SK-N-SH (cell line): Measurements from ENCODE around the gene LCORL. TPM values are rescaled to one million over a fixed set of nuclear protein-coding genes. Genes with fewer than 3 reads are reported as not detected.

Source experiments
- CTCF ChIA-PET: fragments of 300-600, 350-600 bp; formaldehyde crosslinking; extraction: SDS; loops from one replicate; lab custom pipeline; 2021; lab: Yijun Ruan, JAX
- POLR2A ChIA-PET: fragments of 350-600 bp; sonication (Branson Sonifier 250); formaldehyde crosslinking; extraction: SDS; loops from one replicate; lab custom pipeline; 2020; ENCODE audit warnings: antibody characterized with exemption, inconsistent platforms; lab: Yijun Ruan, JAX
- DNase-seq: peaks from one replicate; pipeline ENCODE4 v3.0.0; 2012
- H2AFZ ChIP-seq: fragments of 200-600 bp; sonication (generic); 2 replicates; pipeline ENCODE4 v1.8.1; 2016; ENCODE audit warnings: antibody characterized with exemption, mild to moderate bottlenecking, low read depth
- H3F3A ChIP-seq: fragments of 200-600 bp; sonication (generic); replicated peaks from 2 replicates; pipeline ENCODE3; 2016; ENCODE audit warnings: antibody characterized with exemption, mild to moderate bottlenecking; ENCODE audit not compliant: insufficient read depth
- H3K27ac ChIP-seq, 2 experiments: fragments of 200-500 bp in 1 of 2; fragments of 200-600 bp in 1 of 2; sonication (Bioruptor generic) in 1 of 2; sonication (generic), shearing (Covaris generic) in 1 of 2; 2 replicates each; pipeline versions ENCODE4 v1.5.1 to v1.6.1; 2014 to 2016; ENCODE audit warnings: low read depth in 2 of 2, inconsistent platforms in 1 of 2, low read length in 1 of 2, mild to moderate bottlenecking in 1 of 2, mixed read lengths in 1 of 2
- H3K27me3 ChIP-seq: fragments of 200-600 bp; sonication (generic), shearing (Covaris generic); 2 replicates; pipeline ENCODE4 v1.6.1; 2016; ENCODE audit warnings: mixed run types; ENCODE audit not compliant: insufficient read depth
- H3K36me3 ChIP-seq, 2 experiments: fragments of 200-500 bp in 1 of 2; fragments of 200-600 bp in 1 of 2; sonication (Bioruptor generic) in 1 of 2; sonication (generic) in 1 of 2; replicated peaks in 1 of 2; 2 replicates each; pipeline versions ENCODE3 to v1.5.1; 2014 to 2016; ENCODE audit warnings: low read length in 1 of 2, mild to moderate bottlenecking in 1 of 2; ENCODE audit not compliant: insufficient read depth in 2 of 2, control insufficient read depth in 1 of 2
- H3K4me1 ChIP-seq, 2 experiments: fragments of 200-500 bp in 1 of 2; fragments of 200-600 bp in 1 of 2; sonication (Bioruptor generic) in 1 of 2; sonication (generic), shearing (Covaris generic) in 1 of 2; 2 replicates each; pipeline versions ENCODE4 v1.5.1 to v1.6.1; 2014 to 2016; ENCODE audit warnings: low read depth in 1 of 2, low read length in 1 of 2, mixed run types in 1 of 2; ENCODE audit not compliant: insufficient read depth in 2 of 2, control insufficient read depth in 1 of 2
- H3K4me2 ChIP-seq: fragments of 200-600 bp; sonication (generic), shearing (Covaris generic); 2 replicates; pipeline ENCODE4 v1.6.1; 2017; ENCODE audit warnings: mixed run types
- H3K4me3 ChIP-seq, 2 experiments: fragments of 200-500 bp in 1 of 2; fragments of 200-600 bp in 1 of 2; sonication (Bioruptor generic) in 1 of 2; sonication (generic), shearing (Covaris generic) in 1 of 2; 2 replicates each; pipeline versions ENCODE4 v1.5.1 to v1.8.1; 2014 to 2016; ENCODE audit warnings: low read depth in 2 of 2, inconsistent platforms in 1 of 2, low read length in 1 of 2, mild to moderate bottlenecking in 1 of 2, mixed read lengths in 1 of 2, moderate library complexity in 1 of 2
- H3K79me2 ChIP-seq: fragments of 200-600 bp; sonication (generic); 2 replicates; pipeline ENCODE4 v1.8.1; 2017; ENCODE audit warnings: mild to moderate bottlenecking; ENCODE audit not compliant: insufficient read depth
- H3K9ac ChIP-seq: fragments of 200-600 bp; sonication (generic); 2 replicates; pipeline ENCODE4 v1.6.1; 2017; ENCODE audit warnings: mixed run types
- H3K9me2 ChIP-seq: fragments of 200-600 bp; sonication (generic); 2 replicates; pipeline ENCODE4 v1.6.1; 2017; ENCODE audit warnings: mixed run types
- H3K9me3 ChIP-seq: fragments of 200-600 bp; sonication (generic); 2 replicates; pipeline ENCODE4 v1.6.1; 2017; ENCODE audit warnings: mixed run types, mild to moderate bottlenecking, moderate library complexity
- H4K20me1 ChIP-seq: fragments of 200-600 bp; sonication (generic); 2 replicates; pipeline ENCODE4 v1.6.1; 2017; ENCODE audit warnings: mild to moderate bottlenecking, mixed run types; ENCODE audit not compliant: insufficient read depth
- CTCF ChIP-seq: fragments of 200-600 bp; sonication (generic); IDR thresholded peaks from 2 replicates; pipeline ENCODE4 v1.6.1; 2017; ENCODE audit warnings: antibody characterized with exemption, mild to moderate bottlenecking, moderate library complexity
- EZH2phosphoT487 ChIP-seq: fragments of 200-600 bp; sonication (generic); IDR thresholded peaks from 2 replicates; pipeline ENCODE4 v1.6.1; 2017; ENCODE audit warnings: low read depth, mixed run types, mild to moderate bottlenecking, antibody characterized with exemption, moderate library complexity, borderline replicate concordance
- FOSL2 ChIP-seq: IDR thresholded peaks from 2 replicates; pipeline ENCODE4 v1.4.0; 2012; ENCODE audit warnings: low read depth, mild to moderate bottlenecking, moderate library complexity, borderline replicate concordance
- FOXJ3 ChIP-seq: sonication (generic); formaldehyde crosslinking; IDR thresholded peaks from 2 replicates; pipeline ENCODE4 v1.5.1; 2020; ENCODE audit warnings: mild to moderate bottlenecking, missing genetic modification reagents
- GATA2 ChIP-seq: sonication (generic); formaldehyde crosslinking; IDR thresholded peaks from 2 replicates; pipeline ENCODE4 v1.5.0; 2020; ENCODE audit warnings: mild to moderate bottlenecking, missing genetic modification reagents
- NFIC ChIP-seq: IDR thresholded peaks from 2 replicates; pipeline ENCODE4 v1.4.0; 2012; ENCODE audit warnings: borderline replicate concordance
- POLR2AphosphoS5 ChIP-seq: IDR thresholded peaks from 2 replicates; pipeline ENCODE4 v1.6.1; 2012; ENCODE audit warnings: low read depth, low read length
- RCOR1 ChIP-seq: fragments of 150-350 bp; IDR thresholded peaks from 2 replicates; pipeline ENCODE4 v1.6.1; 2017; ENCODE audit warnings: antibody characterized with exemption, low read length
- REST ChIP-seq: IDR thresholded peaks from 2 replicates; pipeline ENCODE4 v1.6.1; 2012; ENCODE audit warnings: mild to moderate bottlenecking, low read depth, low read length, moderate library complexity
- SMC3 ChIP-seq: IDR thresholded peaks from 2 replicates; pipeline ENCODE4 v1.6.1; 2012; ENCODE audit warnings: low read depth, low read length, improper control_type of control experiment
- TAF1 ChIP-seq: IDR thresholded peaks from 2 replicates; pipeline ENCODE4 v1.6.1; 2012; ENCODE audit warnings: low read depth, mild to moderate bottlenecking, low read length, moderate library complexity, borderline replicate concordance
- USF1 ChIP-seq: IDR thresholded peaks from 2 replicates; pipeline ENCODE4 v1.4.0; 2012; ENCODE audit warnings: low read depth, borderline replicate concordance
- whole genome bisulfite sequencing: methylation state at CpG from one replicate; pipeline ENCODE4 v1.1.6; 2017; ENCODE audit warnings: low lambda C conversion rate; 5-methylcytosine and 5-hydroxymethylcytosine counted together
- polyA plus RNA-seq, 3 experiments: library from polyadenylated mRNA; depleted of rRNA; stranded (reverse); fragments of >200 nt; gene quantifications; 2 replicates each; pipeline ENCODE4 v1.2.3, GENCODE V29; 2012
- TF ChIP-seq, protein P1 (sequence below): IDR thresholded peaks from 2 replicates; pipeline ENCODE4 v1.4.0; 2012; ENCODE audit warnings: low read depth

Gene LCORL
- polyA plus RNA-seq, 1 of the 3 experiments (the other 2 are of a cell fraction): 1.9 TPM

- no peak overlapping the region for H3K9ac ChIP-seq
- H3K36me3 ChIP-seq: peaks cover 0 to 6% of the 10 kb centered on the region in 2 experiments
- 96% methylated on average over 4 of the region's 4 CpGs for WGBS
- H3K9me3 ChIP-seq: no peaks in the 10 kb centered on the region
- no peaks in the 10 kb centered on the region for H3K27me3 ChIP-seq
- H3K4me1 ChIP-seq: no peaks in the 10 kb centered on the region; a peak in 1 of 4 replicates
- no peaks in the 10 kb centered on the region for H4K20me1 ChIP-seq
- CTCF ChIA-PET: no interaction called here
- no peak overlapping the region for H2AFZ ChIP-seq
- no peak overlapping the region for H3K4me2 ChIP-seq
- H3K9me2 ChIP-seq: no peaks in the 10 kb centered on the region
- H3K4me3 ChIP-seq: no peak overlapping the region
- H3K27ac ChIP-seq: no peak overlapping the region
- no peak for DNase-seq
- TF ChIP-seq SMC3: no peak
- no peak for TF ChIP-seq GATA2 (CRISPR knock-in tag)
- TF ChIP-seq, protein P1, sequence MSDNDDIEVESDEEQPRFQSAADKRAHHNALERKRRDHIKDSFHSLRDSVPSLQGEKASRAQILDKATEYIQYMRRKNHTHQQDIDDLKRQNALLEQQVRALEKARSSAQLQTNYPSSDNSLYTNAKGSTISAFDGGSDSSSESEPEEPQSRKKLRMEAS: no peak
- TF ChIP-seq FOXJ3 (CRISPR knock-in tag): no peak
- no peak for TF ChIP-seq TAF1
- no peak for TF ChIP-seq FOSL2
- no peak for TF ChIP-seq NFIC
- TF ChIP-seq REST: no peak
- no peak for TF ChIP-seq EZH2phosphoT487
- no peak for TF ChIP-seq RCOR1
- TF ChIP-seq POLR2AphosphoS5: no peak
- no peak for TF ChIP-seq USF1
- no peak for TF ChIP-seq CTCF
- H3K79me2 ChIP-seq: no peaks in the 10 kb centered on the region
- POLR2A ChIA-PET: no interaction called here
- H3F3A ChIP-seq: no peaks in the 10 kb centered on the region
Measured at GRCh38 chr4:17876943-17877342, 144.6 kb downstream of the LCORL start.
